HCT116 (cell line): Measurements from ENCODE around the gene ZNF3. TPM values are rescaled to one million over a fixed set of nuclear protein-coding genes. Genes with fewer than 3 reads are reported as not detected.

Experiments
- ATAC-seq: fragments of 200-7000 bp; cut with Tn5 transposase; 2 replicates; pipeline ENCODE4 v1.9.1; 2020; ENCODE audit warnings: mild to moderate bottlenecking, moderate library complexity
- BruUV-seq: library from RNA; stranded (reverse); fragments of 400-500 nt; replicated peaks from 2 replicates; lab custom pipeline; 2021; lab: Mats Ljungman, UMichigan
- CTCF ChIA-PET: fragments of 300-600 bp; sonication (Branson Sonifier 250); formaldehyde crosslinking; loops from one replicate; lab custom pipeline; 2021; ENCODE audit warnings: antibody characterized with exemption; lab: Charles Lee
- POLR2A ChIA-PET: fragments of 300-600, 350-600 bp; sonication (Branson Sonifier 250); formaldehyde crosslinking; loops from one replicate; lab custom pipeline; 2021; ENCODE audit warnings: antibody characterized with exemption; lab: Charles Lee
- RAD21 ChIA-PET, 2 experiments: fragments of 300-600 bp; sonication (Branson Sonifier 250); formaldehyde crosslinking; loops; one replicate each; lab custom pipeline; 2023; ENCODE audit warnings: low total read pairs in 2 of 2; ENCODE audit not compliant: uncharacterized antibody in 2 of 2, unreplicated experiment in 2 of 2, low non-redundant PET in 1 of 2; lab: Charles Lee
- DNase-seq: peaks from one replicate; pipeline ENCODE4 v3.0.0-alpha.2; 2010; ENCODE audit warnings: low read depth, low spot score
- H2AFZ ChIP-seq: fragments of 200-600 bp; shearing (Covaris generic), sonication (generic); 2 replicates; pipeline ENCODE4 v1.6.1; 2017; ENCODE audit warnings: low read depth, mixed run types, mixed read lengths, antibody characterized with exemption, low read length; ENCODE audit not compliant: poor library complexity, severe bottlenecking
- H3K27ac ChIP-seq: 2 replicates; pipeline ENCODE4 v1.5.1; 2012; ENCODE audit warnings: low read depth, low read length
- H3K27me3 ChIP-seq: fragments of 200-600 bp; sonication (generic); 2 replicates; pipeline ENCODE4 v1.6.1; 2016; ENCODE audit warnings: mixed run types, low read length, mixed read lengths; ENCODE audit not compliant: insufficient read depth
- H3K36me3 ChIP-seq, 2 experiments: fragments of 200-500 bp in 1 of 2; fragments of 200-600 bp in 1 of 2; sonication (Bioruptor generic) in 1 of 2; sonication (generic) in 1 of 2; 2 replicates each; pipeline versions ENCODE4 v1.5.1 to v1.6.1; 2014 to 2016; ENCODE audit warnings: low read length in 2 of 2, inconsistent platforms in 1 of 2, mixed read lengths in 1 of 2, mixed run types in 1 of 2; ENCODE audit not compliant: insufficient read depth in 2 of 2, control insufficient read depth in 1 of 2
- H3K4me1 ChIP-seq, 2 experiments: fragments of 200-600 bp in 1 of 2; sonication (generic) in 1 of 2; 2 replicates each; pipeline versions ENCODE4 v1.5.1 to v1.6.1; 2012 to 2017; ENCODE audit warnings: low read length in 2 of 2, inconsistent platforms in 1 of 2, mild to moderate bottlenecking in 1 of 2, mixed read lengths in 1 of 2, mixed run types in 1 of 2, moderate library complexity in 1 of 2; ENCODE audit not compliant: insufficient read depth in 2 of 2, control insufficient read depth in 1 of 2
- H3K4me2 ChIP-seq: fragments of 200-600 bp; sonication (generic); 2 replicates; pipeline ENCODE4 v1.6.1; 2017; ENCODE audit warnings: mixed run types, low read length, mixed read lengths
- H3K4me3 ChIP-seq, 2 experiments: fragments of 200-600 bp in 1 of 2; sonication (generic) in 1 of 2; replicated peaks in 1 of 2; 2 replicates each; pipeline ENCODE4 v1.5.1; 2011 to 2016; ENCODE audit warnings: low read length in 2 of 2, control low read depth in 1 of 2, low read depth in 1 of 2, mild to moderate bottlenecking in 1 of 2, mixed read lengths in 1 of 2, mixed run types in 1 of 2
- H3K79me2 ChIP-seq: fragments of 200-600 bp; sonication (generic); 2 replicates; pipeline ENCODE4 v1.6.1; 2017; ENCODE audit warnings: mild to moderate bottlenecking, mixed run types, low read length, moderate library complexity, mixed read lengths; ENCODE audit not compliant: insufficient read depth
- H3K9ac ChIP-seq: fragments of 200-600 bp; sonication (generic); 2 replicates; pipeline ENCODE4 v1.6.1; 2016; ENCODE audit warnings: low read length, mixed read lengths
- H3K9me2 ChIP-seq: fragments of 200-600 bp; sonication (generic), shearing (Covaris generic); 2 replicates; pipeline ENCODE4 v1.6.1; 2017; ENCODE audit warnings: mixed run types, mild to moderate bottlenecking, moderate library complexity; ENCODE audit not compliant: insufficient read depth
- H3K9me3 ChIP-seq, 2 experiments: fragments of 200-500 bp in 1 of 2; fragments of 200-600 bp in 1 of 2; sonication (Bioruptor generic) in 1 of 2; sonication (generic) in 1 of 2; 2 replicates each; pipeline ENCODE4 v1.6.1; 2014 to 2017; ENCODE audit warnings: low read length in 2 of 2, mixed read lengths in 2 of 2, inconsistent platforms in 1 of 2, low read depth in 1 of 2, mild to moderate bottlenecking in 1 of 2, mixed run types in 1 of 2, moderate library complexity in 1 of 2; ENCODE audit not compliant: control insufficient read depth in 1 of 2, insufficient read depth in 1 of 2
- H4K20me1 ChIP-seq: fragments of 200-600 bp; sonication (generic), shearing (Covaris generic); 2 replicates; pipeline ENCODE4 v1.6.1; 2017; ENCODE audit warnings: mixed run types, mild to moderate bottlenecking, moderate library complexity; ENCODE audit not compliant: insufficient read depth
- CBX3 ChIP-seq: IDR thresholded peaks from 2 replicates; pipeline ENCODE4 v1.6.1; 2012; ENCODE audit warnings: low read depth
- CEBPB ChIP-seq: IDR thresholded peaks from 2 replicates; pipeline ENCODE4 v1.6.1; 2012; ENCODE audit warnings: low read depth
- EGR1 ChIP-seq: IDR thresholded peaks from 2 replicates; pipeline ENCODE4 v1.6.1; 2012; ENCODE audit warnings: low read depth
- ELF1 ChIP-seq: IDR thresholded peaks from 2 replicates; pipeline ENCODE4 v1.6.1; 2012; ENCODE audit warnings: low read depth, borderline replicate concordance
- EZH2phosphoT487 ChIP-seq: fragments of 200-600 bp; IDR thresholded peaks from 2 replicates; pipeline ENCODE4 v1.6.1; 2018; ENCODE audit warnings: antibody characterized with exemption, borderline replicate concordance
- FOSL1 ChIP-seq: IDR thresholded peaks from 2 replicates; pipeline ENCODE4 v1.6.1; 2012; ENCODE audit warnings: low read depth
- POLR2A ChIP-seq: IDR thresholded peaks from 2 replicates; pipeline ENCODE4 v1.7.0; 2011; ENCODE audit warnings: borderline replicate concordance; ENCODE audit not compliant: insufficient read depth, insufficient read length; ENCODE audit errors: extremely low read depth
- POLR2AphosphoS5 ChIP-seq: IDR thresholded peaks from 2 replicates; pipeline ENCODE4 v1.6.1; 2011; ENCODE audit warnings: mild to moderate bottlenecking, low read depth, low read length, moderate library complexity
- RAD21 ChIP-seq: IDR thresholded peaks from 2 replicates; pipeline ENCODE4 v1.6.1; 2012; ENCODE audit warnings: low read depth, mild to moderate bottlenecking
- SIN3A ChIP-seq: IDR thresholded peaks from 2 replicates; pipeline ENCODE4 v1.6.1; 2012; ENCODE audit warnings: low read depth
- SP1 ChIP-seq: IDR thresholded peaks from 2 replicates; pipeline ENCODE4 v1.6.1; 2012; ENCODE audit warnings: low read depth
- SRF ChIP-seq: IDR thresholded peaks from 2 replicates; pipeline ENCODE4 v1.6.1; 2012; ENCODE audit warnings: low read depth
- TCF7L2 ChIP-seq: IDR thresholded peaks from 2 replicates; pipeline ENCODE4 v1.7.0; 2011; ENCODE audit warnings: borderline replicate concordance, inconsistent platforms; ENCODE audit not compliant: insufficient read depth, insufficient read length; ENCODE audit errors: extremely low read depth
- YY1 ChIP-seq: IDR thresholded peaks from 2 replicates; pipeline ENCODE4 v1.6.1; 2011; ENCODE audit warnings: low read length, low read depth, moderate library complexity, mild to moderate bottlenecking; ENCODE audit not compliant: insufficient replicate concordance; ENCODE audit errors: extremely low read depth
- ZNF274 ChIP-seq: fragments of 200-500 bp; sonication (Bioruptor generic); IDR thresholded peaks from 2 replicates; pipeline ENCODE4 v1.6.1; 2014; ENCODE audit warnings: mild to moderate bottlenecking, low read depth, low read length, inconsistent platforms
- intact Hi-C: fragments of 100-400 bp; cut with micrococcal nuclease; formaldehyde crosslinking; loops from 2 replicates; pipeline ENCODE4 v1.10.0; 2022
- total RNA-seq: library from RNA; stranded (reverse); gene quantifications from one replicate; pipeline ENCODE4 v1.2.1, GENCODE V29; 2021; ENCODE audit not compliant: unreplicated experiment
- TF ChIP-seq, protein P1 (sequence below), 3 experiments: fragments of 200-600 bp in 1 of 3; sonication (generic) in 1 of 3; IDR thresholded peaks in 2 of 3; conservative IDR thresholded peaks in 1 of 3; 2 replicates each; pipeline ENCODE4 v1.5.1; 2012 to 2017; ENCODE audit warnings: low read depth in 2 of 3, low read length in 2 of 3, antibody characterized with exemption in 1 of 3, borderline replicate concordance in 1 of 3, control low read depth in 1 of 3, mild to moderate bottlenecking in 1 of 3, mixed read lengths in 1 of 3, mixed run types in 1 of 3, moderate library complexity in 1 of 3; ENCODE audit not compliant: insufficient read depth in 1 of 3
- TF ChIP-seq, protein P2 (sequence below): IDR thresholded peaks from 2 replicates; pipeline ENCODE4 v1.6.1; 2012
- TF ChIP-seq, protein P3 (sequence below): IDR thresholded peaks from 2 replicates; pipeline ENCODE4 v1.6.1; 2012
- TF ChIP-seq, protein P4 (sequence below): IDR thresholded peaks from 2 replicates; pipeline ENCODE4 v1.6.1; 2012; ENCODE audit warnings: low read depth
- TF ChIP-seq, protein P5 (sequence below): IDR thresholded peaks from 2 replicates; pipeline ENCODE4 v1.6.1; 2011; ENCODE audit warnings: mild to moderate bottlenecking, low read length, moderate library complexity; ENCODE audit not compliant: insufficient replicate concordance; ENCODE audit errors: extremely low read depth

Gene ZNF3
- total RNA-seq, 1 experiment from 2014 or later, result 28.2 TPM

DNA sequence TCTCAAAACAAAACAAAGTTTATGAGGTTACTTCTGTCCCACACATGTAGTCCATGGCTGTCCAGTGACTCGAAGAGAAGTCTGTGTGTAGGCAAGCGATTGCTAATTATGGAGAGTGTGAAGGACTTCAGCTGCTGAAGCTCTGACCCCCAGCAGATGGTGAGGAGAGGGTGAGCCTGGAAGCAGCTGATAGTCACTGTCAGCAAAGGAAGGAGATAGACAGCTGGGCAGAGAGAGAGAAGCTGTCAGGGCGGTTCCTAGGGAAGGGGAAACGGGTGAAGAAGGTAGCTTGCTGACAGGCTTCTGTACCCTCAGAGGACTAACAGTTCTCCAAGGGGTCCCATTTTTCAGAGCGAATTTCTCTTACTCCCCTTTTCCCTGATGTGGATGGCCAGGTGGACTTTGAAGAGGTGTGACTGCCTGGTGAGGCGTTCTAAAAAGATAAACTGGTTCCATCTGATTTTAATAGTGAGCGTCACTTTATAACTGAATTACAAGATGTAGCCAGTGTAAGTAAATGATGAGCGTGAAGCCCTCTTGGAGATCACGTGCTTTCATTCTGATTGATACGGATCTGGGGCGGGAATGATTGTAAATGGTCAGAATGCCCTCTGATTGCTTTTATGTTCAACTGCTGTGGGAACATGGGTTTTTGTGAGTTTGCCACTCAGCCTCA, 19.9 kb downstream of the ZNF3 start:
- no peak overlapping the region for H3K27ac ChIP-seq
- no peaks in the 10 kb centered on the region for H4K20me1 ChIP-seq
- H3K4me3 ChIP-seq, result no peak overlapping the region
- H3K4me2 ChIP-seq, result no peak overlapping the region
- no peak overlapping the region for H3K9ac ChIP-seq
- intact Hi-C loops, result no loop called here
- H3K4me1 ChIP-seq, result no peaks in the 10 kb centered on the region
- ChIA-PET CTCF (no interaction called here), POLR2A (no interaction called here), RAD21 (no interaction called here)
- no peaks in the 10 kb centered on the region for H3K27me3 ChIP-seq
- BruUV-seq, result no TSS peak
- H3K79me2 ChIP-seq, result no peaks in the 10 kb centered on the region
- no peak overlapping the region for H2AFZ ChIP-seq
- peaks cover 15 to 22% of the 10 kb centered on the region in 2 experiments; a peak in 3 of 4 replicates for H3K36me3 ChIP-seq
- ATAC-seq (no peak), DNase-seq (no peak)
- H3K9me3 ChIP-seq, result no peaks in the 10 kb centered on the region
- TF ChIP-seq, protein P1, sequence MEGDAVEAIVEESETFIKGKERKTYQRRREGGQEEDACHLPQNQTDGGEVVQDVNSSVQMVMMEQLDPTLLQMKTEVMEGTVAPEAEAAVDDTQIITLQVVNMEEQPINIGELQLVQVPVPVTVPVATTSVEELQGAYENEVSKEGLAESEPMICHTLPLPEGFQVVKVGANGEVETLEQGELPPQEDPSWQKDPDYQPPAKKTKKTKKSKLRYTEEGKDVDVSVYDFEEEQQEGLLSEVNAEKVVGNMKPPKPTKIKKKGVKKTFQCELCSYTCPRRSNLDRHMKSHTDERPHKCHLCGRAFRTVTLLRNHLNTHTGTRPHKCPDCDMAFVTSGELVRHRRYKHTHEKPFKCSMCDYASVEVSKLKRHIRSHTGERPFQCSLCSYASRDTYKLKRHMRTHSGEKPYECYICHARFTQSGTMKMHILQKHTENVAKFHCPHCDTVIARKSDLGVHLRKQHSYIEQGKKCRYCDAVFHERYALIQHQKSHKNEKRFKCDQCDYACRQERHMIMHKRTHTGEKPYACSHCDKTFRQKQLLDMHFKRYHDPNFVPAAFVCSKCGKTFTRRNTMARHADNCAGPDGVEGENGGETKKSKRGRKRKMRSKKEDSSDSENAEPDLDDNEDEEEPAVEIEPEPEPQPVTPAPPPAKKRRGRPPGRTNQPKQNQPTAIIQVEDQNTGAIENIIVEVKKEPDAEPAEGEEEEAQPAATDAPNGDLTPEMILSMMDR (IDR thresholded peaks at IDR 0.05 in 2 of 3, conservative IDR thresholded peaks at IDR 0.05 in 1 of 3; ENCODE audit: borderline replicate concordance in 1 of 3, insufficient read depth in 1 of 3, low read depth in 2 of 3, low read length in 2 of 3), result no peak
- no peak for TF ChIP-seq SP1
- no peak for TF ChIP-seq EZH2phosphoT487
- TF ChIP-seq, protein P2, sequence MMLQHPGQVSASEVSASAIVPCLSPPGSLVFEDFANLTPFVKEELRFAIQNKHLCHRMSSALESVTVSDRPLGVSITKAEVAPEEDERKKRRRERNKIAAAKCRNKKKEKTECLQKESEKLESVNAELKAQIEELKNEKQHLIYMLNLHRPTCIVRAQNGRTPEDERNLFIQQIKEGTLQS, result no peak
- TF ChIP-seq, protein P3, sequence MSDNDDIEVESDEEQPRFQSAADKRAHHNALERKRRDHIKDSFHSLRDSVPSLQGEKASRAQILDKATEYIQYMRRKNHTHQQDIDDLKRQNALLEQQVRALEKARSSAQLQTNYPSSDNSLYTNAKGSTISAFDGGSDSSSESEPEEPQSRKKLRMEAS, result no peak
- no peak for TF ChIP-seq POLR2AphosphoS5
- no peak for TF ChIP-seq ZNF274
- TF ChIP-seq CEBPB, result no peak
- TF ChIP-seq CBX3, result no peak
- TF ChIP-seq EGR1, result no peak
- TF ChIP-seq, protein P4, sequence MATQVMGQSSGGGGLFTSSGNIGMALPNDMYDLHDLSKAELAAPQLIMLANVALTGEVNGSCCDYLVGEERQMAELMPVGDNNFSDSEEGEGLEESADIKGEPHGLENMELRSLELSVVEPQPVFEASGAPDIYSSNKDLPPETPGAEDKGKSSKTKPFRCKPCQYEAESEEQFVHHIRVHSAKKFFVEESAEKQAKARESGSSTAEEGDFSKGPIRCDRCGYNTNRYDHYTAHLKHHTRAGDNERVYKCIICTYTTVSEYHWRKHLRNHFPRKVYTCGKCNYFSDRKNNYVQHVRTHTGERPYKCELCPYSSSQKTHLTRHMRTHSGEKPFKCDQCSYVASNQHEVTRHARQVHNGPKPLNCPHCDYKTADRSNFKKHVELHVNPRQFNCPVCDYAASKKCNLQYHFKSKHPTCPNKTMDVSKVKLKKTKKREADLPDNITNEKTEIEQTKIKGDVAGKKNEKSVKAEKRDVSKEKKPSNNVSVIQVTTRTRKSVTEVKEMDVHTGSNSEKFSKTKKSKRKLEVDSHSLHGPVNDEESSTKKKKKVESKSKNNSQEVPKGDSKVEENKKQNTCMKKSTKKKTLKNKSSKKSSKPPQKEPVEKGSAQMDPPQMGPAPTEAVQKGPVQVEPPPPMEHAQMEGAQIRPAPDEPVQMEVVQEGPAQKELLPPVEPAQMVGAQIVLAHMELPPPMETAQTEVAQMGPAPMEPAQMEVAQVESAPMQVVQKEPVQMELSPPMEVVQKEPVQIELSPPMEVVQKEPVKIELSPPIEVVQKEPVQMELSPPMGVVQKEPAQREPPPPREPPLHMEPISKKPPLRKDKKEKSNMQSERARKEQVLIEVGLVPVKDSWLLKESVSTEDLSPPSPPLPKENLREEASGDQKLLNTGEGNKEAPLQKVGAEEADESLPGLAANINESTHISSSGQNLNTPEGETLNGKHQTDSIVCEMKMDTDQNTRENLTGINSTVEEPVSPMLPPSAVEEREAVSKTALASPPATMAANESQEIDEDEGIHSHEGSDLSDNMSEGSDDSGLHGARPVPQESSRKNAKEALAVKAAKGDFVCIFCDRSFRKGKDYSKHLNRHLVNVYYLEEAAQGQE, result no peak
- no peak for TF ChIP-seq SIN3A
- TF ChIP-seq, protein P5, sequence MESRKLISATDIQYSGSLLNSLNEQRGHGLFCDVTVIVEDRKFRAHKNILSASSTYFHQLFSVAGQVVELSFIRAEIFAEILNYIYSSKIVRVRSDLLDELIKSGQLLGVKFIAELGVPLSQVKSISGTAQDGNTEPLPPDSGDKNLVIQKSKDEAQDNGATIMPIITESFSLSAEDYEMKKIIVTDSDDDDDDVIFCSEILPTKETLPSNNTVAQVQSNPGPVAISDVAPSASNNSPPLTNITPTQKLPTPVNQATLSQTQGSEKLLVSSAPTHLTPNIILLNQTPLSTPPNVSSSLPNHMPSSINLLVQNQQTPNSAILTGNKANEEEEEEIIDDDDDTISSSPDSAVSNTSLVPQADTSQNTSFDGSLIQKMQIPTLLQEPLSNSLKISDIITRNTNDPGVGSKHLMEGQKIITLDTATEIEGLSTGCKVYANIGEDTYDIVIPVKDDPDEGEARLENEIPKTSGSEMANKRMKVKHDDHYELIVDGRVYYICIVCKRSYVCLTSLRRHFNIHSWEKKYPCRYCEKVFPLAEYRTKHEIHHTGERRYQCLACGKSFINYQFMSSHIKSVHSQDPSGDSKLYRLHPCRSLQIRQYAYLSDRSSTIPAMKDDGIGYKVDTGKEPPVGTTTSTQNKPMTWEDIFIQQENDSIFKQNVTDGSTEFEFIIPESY, result no peak
- no peak for TF ChIP-seq ELF1
- no peak for TF ChIP-seq YY1
- TF ChIP-seq SRF, result no peak
- TF ChIP-seq TCF7L2, result no peak
- no peak for TF ChIP-seq FOSL1
- TF ChIP-seq POLR2A, result no peak
- no peak for TF ChIP-seq RAD21
- H3K9me2 ChIP-seq, result no peaks in the 10 kb centered on the region
